Activated T-cell treated with anti-CD3 and anti-CD28 coated beads, Interleukin-2, amount 50 U/mL, for 72 hours (primary cell): ENCODE data around the gene CHD9NB. TPM values are rescaled to one million over a fixed set of nuclear protein-coding genes. Genes with fewer than 3 reads are reported as not detected.
"Not testable (repeated sequence)": the region's sequence is repeated elsewhere in the genome, so short reads cannot be mapped to it uniquely, and the experiment has no call there.

Experiments
- ATAC-seq, 2 donors: fragments of 150-1000 bp; cut with Tn5 transposase; replicated peaks in 1 of 2; 2 replicates each; pipeline ENCODE4 v1.10.0; 2021; ENCODE audit warnings: moderate library complexity in 2 of 2, mild to moderate bottlenecking in 1 of 2
- DNase-seq, 2 donors: peaks; one replicate each; pipeline ENCODE4 v3.0.0; 2021 to 2022; ENCODE audit warnings: mixed read lengths in 1 of 2
- H3K27ac Mint-ChIP-seq: one replicate; pipeline ENCODE4 v1.8.0; 2022; ENCODE audit warnings: mild to moderate bottlenecking, moderate library complexity, mixed read lengths
- H3K27me3 Mint-ChIP-seq: one replicate; pipeline ENCODE4 v1.8.0; 2022; ENCODE audit warnings: low read depth, mixed read lengths
- H3K36me3 Mint-ChIP-seq, 2 donors: one replicate each; pipeline ENCODE4 v1.8.0; 2022; ENCODE audit warnings: mixed read lengths in 2 of 2, mild to moderate bottlenecking in 1 of 2; ENCODE audit not compliant: insufficient read depth in 2 of 2
- H3K4me1 Mint-ChIP-seq: one replicate; pipeline ENCODE4 v1.8.0; 2022; ENCODE audit warnings: low read depth, mixed read lengths
- H3K4me3 Mint-ChIP-seq, 2 donors: one replicate each; pipeline ENCODE4 v1.8.0; 2022; ENCODE audit warnings: mild to moderate bottlenecking in 2 of 2, mixed read lengths in 2 of 2, moderate library complexity in 2 of 2
- H3K9me3 Mint-ChIP-seq, 2 donors: one replicate each; pipeline ENCODE4 v1.8.0; 2022; ENCODE audit warnings: mixed read lengths in 2 of 2
- total RNA-seq, 2 donors: library from RNA; stranded (reverse); gene quantifications; one replicate each; pipeline ENCODE4 v1.2.3, GENCODE V29; 2022

Gene CHD9NB
- total RNA-seq, 2 donors from 2014 or later, result 0.19 to 0.46 TPM

DNA sequence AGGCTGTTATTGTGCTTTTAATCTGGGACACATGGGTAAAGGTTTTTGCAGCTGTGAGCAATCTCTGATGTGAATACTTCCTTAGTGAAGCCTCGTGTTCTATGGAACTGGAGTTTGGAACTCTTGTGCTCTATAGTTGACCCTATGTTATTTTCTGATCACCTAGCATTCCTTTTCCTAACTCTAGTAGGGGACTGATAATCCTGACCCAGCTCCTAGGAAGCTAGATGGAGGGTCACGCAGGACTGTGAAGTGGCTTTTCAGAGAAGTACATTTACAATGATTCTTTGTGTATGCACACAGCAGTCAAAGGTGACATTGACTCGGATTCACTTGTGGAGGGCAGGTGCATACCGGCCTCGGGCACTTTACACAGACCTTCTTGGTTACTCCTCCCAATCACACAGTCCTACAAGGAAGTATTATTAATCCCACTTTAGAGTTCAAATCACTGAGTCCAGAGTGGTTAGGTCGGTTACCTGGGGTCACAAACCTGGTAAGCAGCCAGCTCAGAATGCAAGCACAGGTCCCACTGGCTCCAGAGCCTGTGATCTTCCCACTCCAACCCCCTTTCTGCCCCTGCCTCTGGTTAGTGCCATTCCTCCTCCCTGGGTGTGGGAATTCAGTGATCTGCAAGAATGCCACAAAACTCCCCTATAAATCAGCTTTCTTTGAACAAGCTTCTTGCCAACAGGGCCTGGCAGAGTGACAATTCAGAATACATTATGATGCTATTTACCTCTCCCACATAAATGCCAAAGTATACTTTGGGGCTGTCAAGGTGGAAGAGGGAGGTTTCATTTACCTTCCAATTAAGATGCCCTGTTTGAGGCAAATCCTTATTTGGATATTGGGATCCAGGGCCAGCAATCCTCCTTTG, 7.1 kb downstream of the CHD9NB start:
- Mint-ChIP-seq H3K27me3 (peaks cover 4% of the 10 kb centered on the region), H3K4me1 (no peaks in the 10 kb centered on the region), H3K4me3 (no peak overlapping the region), H3K9me3 (no peaks in the 10 kb centered on the region), H3K36me3 (no peaks in the 10 kb centered on the region), H3K27ac (no peak overlapping the region)
- DNase-seq, result no peak
- ATAC-seq, result no peak

DNA sequence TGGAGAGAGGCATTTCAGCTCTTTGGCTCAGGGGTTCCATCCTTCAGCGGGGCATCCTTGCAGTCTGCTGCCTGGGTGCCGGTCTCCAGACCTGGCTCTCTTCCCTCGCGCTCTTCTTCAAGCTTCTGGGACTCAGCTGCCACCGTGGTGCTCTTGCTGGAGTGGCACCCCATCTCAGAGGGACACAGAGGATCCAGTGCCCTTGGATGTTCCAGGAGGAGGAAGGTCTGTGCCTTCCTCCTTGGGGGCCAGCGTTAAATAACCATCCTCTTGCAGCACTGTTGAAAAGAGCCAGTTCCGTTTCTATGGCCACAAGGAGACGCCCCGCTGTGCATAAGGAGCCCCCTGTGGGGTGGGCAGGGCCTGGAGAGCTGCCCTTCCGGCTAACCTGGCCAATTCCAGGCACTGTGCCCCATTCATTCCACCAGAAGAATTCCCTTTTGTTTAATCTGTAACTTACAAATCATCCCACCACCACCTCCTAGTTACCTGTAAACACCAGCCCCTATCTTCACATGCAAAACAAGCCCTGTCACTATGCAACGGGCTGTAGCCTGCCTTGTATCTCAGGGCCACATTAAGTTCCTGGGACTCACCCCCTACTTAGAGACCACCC, 8.6 kb downstream of the CHD9NB start:
- DNase-seq (no peak), ATAC-seq (no peak)
- Mint-ChIP-seq H3K36me3 (no peaks in the 10 kb centered on the region), H3K27me3 (peaks cover 7% of the 10 kb centered on the region), H3K4me1 (no peaks in the 10 kb centered on the region), H3K9me3 (no peaks in the 10 kb centered on the region), H3K4me3 (no peak overlapping the region), H3K27ac (no peak overlapping the region)

DNA sequence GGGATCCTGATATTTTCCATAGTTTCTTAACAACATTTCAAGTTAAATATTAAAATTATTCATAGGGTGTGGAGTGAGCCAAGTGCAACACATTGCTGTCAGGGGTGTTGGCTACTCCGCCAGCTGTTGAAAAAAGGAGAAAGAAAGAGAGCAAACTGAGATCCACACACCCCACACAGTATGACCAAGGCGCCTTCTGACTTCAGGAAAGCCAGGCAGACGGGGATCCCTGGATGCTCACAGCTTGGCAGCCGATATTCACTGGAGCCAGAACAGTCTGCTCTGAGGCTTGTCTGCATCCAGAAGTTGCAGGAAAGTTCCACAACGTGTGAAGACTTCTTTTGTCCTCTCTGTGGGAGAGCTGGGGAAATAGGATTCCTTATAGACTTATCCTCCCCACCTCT, 9.3 kb downstream of the CHD9NB start:
- Mint-ChIP-seq H3K4me3 (no peak overlapping the region), H3K36me3 (no peaks in the 10 kb centered on the region), H3K9me3 (no peaks in the 10 kb centered on the region), H3K4me1 (no peaks in the 10 kb centered on the region), H3K27me3 (peaks cover 7% of the 10 kb centered on the region), H3K27ac (no peak overlapping the region)
- DNase-seq, result no peak
- no peak for ATAC-seq

DNA sequence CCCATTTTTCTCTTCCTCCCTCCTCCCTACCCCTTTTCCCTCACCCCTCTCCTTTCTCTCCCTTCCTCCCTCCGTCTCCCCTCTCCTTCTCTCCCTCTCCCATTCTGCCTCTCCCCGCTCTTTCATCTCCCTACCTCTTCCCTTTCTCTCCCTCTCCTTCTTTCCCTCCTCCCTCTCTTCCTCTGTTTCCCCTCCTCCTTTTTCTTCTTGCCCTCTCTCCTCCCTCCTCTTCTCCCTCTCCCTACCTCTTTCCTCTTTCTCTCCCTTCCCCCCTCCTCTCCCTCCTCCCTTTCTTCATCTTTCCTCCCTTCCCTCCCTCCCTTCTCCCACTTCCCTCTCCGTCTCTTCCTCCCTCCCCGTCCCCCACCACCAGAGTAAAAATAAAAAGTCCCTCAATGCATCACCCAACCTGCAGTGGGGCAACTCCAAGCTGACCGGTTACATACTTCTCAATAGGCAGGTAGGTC, 10.4 kb downstream of the CHD9NB start:
- Mint-ChIP-seq H3K36me3 (no peaks in the 10 kb centered on the region), H3K27ac (no peak overlapping the region), H3K4me3 (no peak overlapping the region), H3K4me1 (no peaks in the 10 kb centered on the region), H3K27me3 (peaks cover 7% of the 10 kb centered on the region), H3K9me3 (no peaks in the 10 kb centered on the region)
- no peak for ATAC-seq
- DNase-seq, result no peak

DNA sequence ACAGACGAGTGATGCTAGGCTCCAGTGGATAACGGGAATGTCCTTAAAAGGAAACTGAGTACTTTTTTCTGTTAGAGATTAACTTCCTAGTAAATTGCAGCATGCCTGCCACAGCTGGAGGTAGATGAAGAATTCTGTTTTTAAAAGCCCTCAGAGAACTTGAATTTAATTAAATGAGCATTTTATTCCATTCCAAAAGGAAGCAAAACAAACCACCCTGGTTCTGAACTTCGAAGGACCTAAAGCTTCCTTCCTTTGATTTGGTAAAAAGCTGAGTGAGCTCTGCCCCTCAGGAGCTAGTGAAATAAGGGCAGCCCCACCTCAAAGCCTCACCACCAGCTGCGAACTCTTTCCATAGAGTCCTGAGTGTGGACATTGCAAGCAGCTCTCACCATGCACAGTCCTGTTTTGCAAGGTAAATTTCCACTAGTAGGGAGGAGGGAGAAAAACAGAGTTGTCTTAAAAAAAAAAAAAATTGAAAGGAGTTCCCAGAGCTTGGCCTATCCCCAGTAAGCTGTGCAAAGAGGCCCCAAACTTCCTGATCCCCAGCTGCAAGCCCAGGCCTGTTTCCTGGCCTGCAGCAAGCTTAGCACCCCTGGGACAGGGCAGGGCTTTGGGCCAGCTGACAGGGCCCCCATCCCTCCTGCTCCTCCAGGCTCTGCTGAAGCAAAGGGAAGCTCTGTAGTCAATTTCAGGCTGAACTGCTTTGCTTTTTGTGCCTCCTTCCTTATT, 11.2 kb downstream of the CHD9NB start:
- H3K4me1 Mint-ChIP-seq, result no peaks in the 10 kb centered on the region
- DNase-seq (no peak), ATAC-seq (no peak)
- H3K27me3 Mint-ChIP-seq, result peaks cover 7% of the 10 kb centered on the region
- no peak overlapping the region for H3K4me3 Mint-ChIP-seq
- H3K36me3 Mint-ChIP-seq, result no peaks in the 10 kb centered on the region
- H3K27ac Mint-ChIP-seq, result no peak overlapping the region
- no peaks in the 10 kb centered on the region for H3K9me3 Mint-ChIP-seq

DNA sequence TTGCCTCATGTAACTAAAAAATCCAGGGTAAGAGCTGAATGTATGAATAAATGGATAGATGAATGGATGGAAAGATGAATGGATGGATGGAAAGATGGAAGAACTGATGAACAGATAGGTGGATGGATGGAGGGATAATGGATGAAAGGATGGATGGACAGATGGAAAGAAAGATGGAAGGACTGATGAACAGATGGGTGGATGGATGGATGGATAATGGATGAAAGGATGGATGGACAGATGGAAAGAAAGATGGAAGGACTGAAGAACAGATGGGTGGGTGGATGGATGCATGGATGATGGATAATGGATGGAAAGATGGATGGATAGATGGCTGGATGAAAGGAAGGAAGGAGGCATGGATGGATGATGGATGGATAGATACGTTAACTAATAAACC, 11.9 kb downstream of the CHD9NB start:
- Mint-ChIP-seq H3K4me3 (no peak overlapping the region), H3K36me3 (no peaks in the 10 kb centered on the region), H3K9me3 (no peaks in the 10 kb centered on the region), H3K4me1 (no peaks in the 10 kb centered on the region), H3K27me3 (peaks cover 7% of the 10 kb centered on the region), H3K27ac (no peak overlapping the region)
- ATAC-seq (no peak), DNase-seq (no peak)

DNA sequence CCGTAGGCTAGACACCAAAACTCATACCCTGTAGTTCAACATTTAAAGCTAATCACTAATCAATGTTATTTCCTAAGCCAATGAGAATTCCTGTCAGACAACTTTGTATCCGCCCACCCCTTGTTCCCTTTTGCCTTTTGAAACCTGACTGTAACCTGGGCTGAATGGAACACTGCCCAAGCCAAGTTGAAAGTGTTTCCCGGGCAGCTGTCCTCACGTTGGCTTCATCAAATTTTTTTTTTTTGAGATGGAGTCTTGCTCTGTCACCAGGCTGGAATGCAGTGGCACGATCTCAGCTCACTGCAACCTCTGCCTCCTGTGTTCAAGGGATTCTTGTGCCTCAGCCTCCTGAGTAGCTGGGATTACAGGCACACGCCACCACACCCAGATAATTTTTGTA, 16.0 kb downstream of the CHD9NB start:
- H3K27ac Mint-ChIP-seq, ATAC-seq, DNase-seq, H3K36me3 Mint-ChIP-seq, H3K9me3 Mint-ChIP-seq, H3K4me1 Mint-ChIP-seq, H3K4me3 Mint-ChIP-seq: not testable (repeated sequence)
- H3K27me3 Mint-ChIP-seq, result peaks cover 32% of the 10 kb centered on the region

DNA sequence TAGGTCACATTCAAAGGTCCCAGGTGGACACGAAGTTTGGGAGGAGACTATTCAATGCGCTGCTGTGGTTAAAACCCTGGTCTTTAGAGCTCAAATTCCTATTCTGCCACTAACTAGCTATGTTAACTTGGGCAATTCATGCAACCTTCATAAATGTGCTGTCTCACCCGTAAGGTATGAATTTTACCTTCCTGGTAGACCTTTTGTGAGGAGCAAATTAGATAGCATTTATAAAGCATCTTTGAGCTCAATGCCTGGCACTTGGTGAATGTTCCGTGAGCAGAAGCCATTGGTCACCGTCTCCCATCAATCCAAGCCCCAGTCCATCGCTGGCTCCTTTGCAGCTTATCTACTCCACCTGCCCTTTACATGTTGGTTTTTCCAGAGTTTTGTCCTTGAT, 16.6 kb downstream of the CHD9NB start:
- Mint-ChIP-seq H3K9me3 (no peaks in the 10 kb centered on the region), H3K27me3 (peaks cover 38% of the 10 kb centered on the region), H3K36me3 (peaks cover 0 to 2% of the 10 kb centered on the region in 2 donors), H3K4me3 (no peak overlapping the region), H3K4me1 (no peaks in the 10 kb centered on the region), H3K27ac (no peak overlapping the region)
- ATAC-seq (no peak), DNase-seq (no peak)

DNA sequence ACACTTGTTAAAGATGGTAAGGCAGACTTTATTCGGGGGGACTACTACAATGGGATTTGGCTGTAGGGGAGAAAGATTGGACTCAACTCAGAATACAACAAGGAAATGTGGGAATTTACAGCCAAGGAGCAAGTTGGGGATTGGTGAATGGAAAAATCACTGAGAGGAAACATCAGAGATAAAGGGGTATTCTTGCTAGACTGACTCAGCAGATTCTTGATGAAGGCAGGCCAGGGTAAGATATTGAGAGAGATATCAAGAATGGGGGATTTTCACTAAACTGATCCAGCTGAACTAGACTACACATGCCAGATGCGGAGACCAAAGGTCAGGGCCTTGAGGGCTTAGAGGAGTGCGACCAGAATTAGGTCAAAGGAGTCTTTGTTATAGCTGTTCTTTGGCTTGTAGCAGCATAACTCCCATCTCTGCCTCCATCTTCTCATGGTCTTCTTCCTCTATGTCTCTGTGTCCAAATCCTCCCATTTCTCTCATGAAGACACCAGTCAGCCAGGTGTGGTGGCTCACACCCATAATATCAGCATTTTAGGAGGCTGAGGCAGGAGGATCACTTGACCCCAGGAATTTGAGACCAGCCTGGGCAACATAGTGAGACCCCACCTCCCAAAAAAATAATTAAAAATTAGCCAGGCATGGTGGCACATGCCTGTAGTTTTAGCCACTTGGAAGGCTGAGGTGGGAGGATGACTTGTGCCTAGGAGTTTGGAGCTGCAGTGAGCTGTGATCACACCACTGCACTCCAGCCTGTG, 17.3 kb downstream of the CHD9NB start:
- H3K36me3 Mint-ChIP-seq, result peaks cover 0 to 2% of the 10 kb centered on the region in 2 donors
- H3K27ac Mint-ChIP-seq, result no peak overlapping the region
- H3K4me3 Mint-ChIP-seq, result no peak overlapping the region
- no peaks in the 10 kb centered on the region for H3K4me1 Mint-ChIP-seq
- ATAC-seq (no peak), DNase-seq (no peak)
- H3K27me3 Mint-ChIP-seq, result peaks cover 32% of the 10 kb centered on the region
- no peaks in the 10 kb centered on the region for H3K9me3 Mint-ChIP-seq

DNA sequence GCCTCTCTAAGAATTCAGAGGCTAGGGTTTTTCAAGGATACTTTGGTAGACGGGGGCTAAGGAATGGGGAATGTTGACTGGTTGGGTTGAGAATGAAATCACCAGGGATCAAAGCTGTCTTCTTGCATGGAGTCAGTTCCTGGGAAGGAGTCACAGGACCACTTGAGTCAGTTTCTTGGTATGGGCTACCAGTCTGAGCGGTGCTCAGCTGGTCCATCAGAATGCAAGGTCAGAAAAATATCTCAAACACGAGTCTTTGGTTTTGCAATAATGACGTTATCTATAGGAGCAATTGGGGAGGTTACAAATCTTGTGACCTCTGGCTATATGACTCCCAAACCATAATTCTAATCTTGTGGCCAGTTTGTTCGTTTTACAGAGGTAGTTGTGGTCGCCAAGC, 18.4 kb downstream of the CHD9NB start:
- ATAC-seq (no peak), DNase-seq (no peak)
- Mint-ChIP-seq H3K9me3 (no peaks in the 10 kb centered on the region), H3K27ac (no peak overlapping the region), H3K4me1 (no peaks in the 10 kb centered on the region), H3K4me3 (no peak overlapping the region), H3K36me3 (peaks cover 0 to 2% of the 10 kb centered on the region in 2 donors), H3K27me3 (peaks cover 32% of the 10 kb centered on the region)

DNA sequence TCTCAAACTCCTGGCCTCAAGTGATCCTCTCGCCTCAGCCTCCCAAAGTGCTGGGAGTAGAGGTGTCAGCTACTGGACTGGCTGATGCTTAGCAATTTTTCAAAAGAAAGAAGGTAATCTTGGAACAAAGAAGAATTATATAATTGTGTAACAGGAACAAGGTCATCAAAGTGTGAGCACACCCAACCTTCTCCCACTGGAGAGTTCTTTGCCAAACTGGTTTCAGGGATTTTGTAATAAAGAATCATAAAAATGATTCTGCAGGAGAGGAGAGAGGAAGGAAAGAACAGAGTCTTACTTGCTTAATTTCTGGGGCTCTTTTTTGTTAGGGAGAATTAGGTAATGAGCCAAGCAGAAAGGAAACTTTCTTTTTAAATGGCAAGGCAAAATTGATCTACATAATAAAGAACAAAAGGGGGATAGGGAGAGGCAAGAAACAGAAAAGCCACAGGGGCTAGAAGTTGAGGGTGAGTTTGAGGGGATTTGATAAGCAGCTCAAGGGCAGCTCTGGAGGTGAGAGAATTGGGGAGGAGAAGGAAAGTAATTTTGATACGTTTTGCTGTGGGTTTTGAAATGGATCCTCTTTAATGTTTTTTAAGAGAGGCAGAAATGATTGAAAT, 21.3 kb downstream of the CHD9NB start:
- Mint-ChIP-seq H3K27me3 (peaks cover 36% of the 10 kb centered on the region), H3K4me3 (no peak overlapping the region)

DNA sequence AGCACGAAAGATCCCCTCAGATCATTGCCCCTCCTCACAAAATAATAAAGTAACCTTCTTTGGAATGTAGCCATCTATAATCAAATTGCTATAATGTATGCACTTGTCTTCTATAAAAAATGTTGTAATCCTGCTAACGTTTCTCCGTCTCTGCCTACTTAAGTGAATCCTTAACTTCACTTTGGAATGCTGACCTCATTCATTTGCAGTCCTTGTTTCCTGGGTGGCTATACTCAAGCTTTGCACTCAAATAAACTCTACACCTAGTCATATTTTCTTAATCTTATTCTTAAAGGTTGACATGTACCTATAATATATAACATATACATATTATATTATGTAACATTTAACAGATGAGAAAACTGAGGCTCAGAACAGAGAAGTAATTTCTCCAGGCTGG, 22.7 kb downstream of the CHD9NB start:
- Mint-ChIP-seq H3K4me3 (no peak overlapping the region), H3K4me1 (no peaks in the 10 kb centered on the region), H3K27me3 (peaks cover 33% of the 10 kb centered on the region), H3K9me3 (no peaks in the 10 kb centered on the region), H3K36me3 (no peaks in the 10 kb centered on the region), H3K27ac (no peak overlapping the region)
- ATAC-seq (no peak), DNase-seq (no peak)

More for the DNA sequence above, 21.3 kb downstream of the CHD9NB start:
- Mint-ChIP-seq H3K9me3 (no peaks in the 10 kb centered on the region), H3K27ac (no peak overlapping the region), H3K4me1 (no peaks in the 10 kb centered on the region), H3K36me3 (peaks cover 0 to 2% of the 10 kb centered on the region in 2 donors)
- ATAC-seq, result no peak
- DNase-seq, result no peak
